Stimulated activated CD8-positive, alpha-beta memory T cell treated with anti-CD3 and anti-CD28 coated beads, Interleukin-12 subunit alpha, Interleukin-12 subunit beta, amount 100 ng/mL, for 24 hours (primary cell): ENCODE results near the gene EFCAB14.
"Not testable (repeated sequence)": the region's sequence is repeated elsewhere in the genome, so short reads cannot be mapped to it uniquely, and the experiment has no call there.

ENCODE experiments used
- DNase-seq: peaks from one replicate; pipeline ENCODE4 v3.0.0-alpha.2; 2020; ENCODE audit errors: extremely low read depth

Gene EFCAB14

DNA sequence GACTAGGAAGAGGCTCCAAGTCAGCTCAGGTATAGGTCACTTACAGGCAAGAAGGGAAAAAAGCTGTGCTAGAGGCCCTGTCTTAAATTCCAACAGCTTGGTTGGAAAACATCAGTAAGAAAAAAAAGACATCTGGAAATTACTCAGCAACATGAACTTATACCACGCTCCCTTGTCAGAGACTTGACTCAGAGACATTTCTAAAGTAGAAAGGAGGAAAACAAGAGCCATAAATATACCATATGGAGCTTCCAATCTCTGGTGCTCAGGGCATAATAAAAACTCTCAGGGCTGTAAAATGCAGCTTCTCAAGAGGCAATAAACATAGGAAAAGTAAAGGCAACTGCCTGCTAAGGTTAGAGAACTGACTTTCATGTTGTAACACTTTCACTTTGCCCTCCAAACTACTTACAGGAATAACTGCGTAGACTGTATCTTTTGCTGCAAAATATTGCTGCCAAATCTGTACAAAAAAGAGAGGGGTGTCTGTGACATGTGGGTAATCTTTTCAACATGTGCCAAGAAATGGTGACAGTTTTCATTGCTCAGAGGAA is 65.4 kb downstream of the EFCAB14 start:
- DNase-seq: no peak

DNA sequence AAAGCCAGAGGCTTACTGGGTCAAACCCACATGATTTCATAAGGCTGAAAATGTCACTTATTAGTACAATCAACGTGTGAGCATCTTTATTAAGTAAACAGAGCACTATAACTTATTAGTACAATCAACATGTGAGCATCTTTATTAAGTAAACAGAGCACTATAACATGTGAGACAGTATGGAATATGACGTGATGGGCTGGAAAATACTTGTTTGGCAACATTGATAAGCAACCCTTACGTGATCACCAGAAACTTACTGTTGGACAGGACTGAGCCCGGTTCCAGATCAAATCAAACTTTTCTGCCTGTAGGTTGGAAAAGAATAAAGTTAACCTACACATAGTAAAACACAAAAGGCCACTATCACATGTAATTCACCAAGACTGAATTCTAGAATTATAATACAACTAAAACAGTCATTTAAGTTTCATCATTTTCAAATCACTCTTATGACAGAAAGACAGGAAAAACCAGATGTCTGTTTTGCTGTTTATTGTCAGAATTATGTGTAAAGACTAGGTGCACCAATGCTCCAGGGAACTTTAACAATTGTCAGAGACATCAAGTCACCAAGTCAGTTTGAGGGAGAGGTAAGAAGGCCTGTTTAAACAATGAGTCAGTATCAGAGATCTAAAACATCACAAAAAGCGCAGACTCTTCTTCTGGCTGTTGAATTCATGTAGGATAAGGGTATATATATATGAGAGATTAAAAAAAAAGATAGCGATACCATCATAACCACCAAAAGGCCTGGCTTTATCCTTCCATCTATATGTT is 66.4 kb downstream of the EFCAB14 start:
- no peak for DNase-seq

DNA sequence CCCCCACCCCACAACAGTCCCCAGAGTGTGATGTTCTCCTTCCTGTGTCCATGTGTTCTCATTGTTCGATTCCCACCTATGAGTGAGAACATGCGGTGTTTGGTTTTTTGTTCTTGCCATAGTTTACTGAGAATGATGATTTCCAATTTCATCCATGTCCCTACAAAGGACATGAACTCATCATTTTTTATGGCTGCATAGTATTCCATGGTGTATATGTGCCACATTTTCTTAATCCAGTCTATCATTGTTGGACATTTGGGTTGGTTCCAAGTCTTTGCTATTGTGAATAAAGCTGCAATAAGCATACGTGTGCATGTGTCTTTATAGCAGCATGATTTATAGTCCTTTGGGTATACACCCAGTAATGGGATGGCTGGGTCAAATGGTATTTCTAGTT is 67.8 kb downstream of the EFCAB14 start:
- not testable (repeated sequence) for DNase-seq

DNA sequence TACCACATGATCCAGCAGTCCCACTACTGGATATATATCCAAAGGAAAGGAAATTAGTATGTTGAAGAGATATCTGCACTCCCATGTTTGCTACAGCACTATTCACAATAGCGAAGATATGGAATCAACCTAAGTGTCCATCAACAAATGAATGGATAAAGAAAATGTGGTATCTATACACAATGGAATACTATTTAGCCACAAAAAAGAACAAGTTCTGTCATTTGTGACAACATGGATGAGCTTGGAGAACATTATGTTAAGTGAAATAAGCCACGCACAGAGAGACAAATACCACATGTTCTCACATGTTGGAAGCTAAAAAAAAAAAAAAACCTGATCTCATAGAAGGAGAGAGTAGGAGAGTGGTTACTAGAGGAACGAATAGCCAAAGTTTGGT is 68.4 kb downstream of the EFCAB14 start:
- DNase-seq: no peak

DNA sequence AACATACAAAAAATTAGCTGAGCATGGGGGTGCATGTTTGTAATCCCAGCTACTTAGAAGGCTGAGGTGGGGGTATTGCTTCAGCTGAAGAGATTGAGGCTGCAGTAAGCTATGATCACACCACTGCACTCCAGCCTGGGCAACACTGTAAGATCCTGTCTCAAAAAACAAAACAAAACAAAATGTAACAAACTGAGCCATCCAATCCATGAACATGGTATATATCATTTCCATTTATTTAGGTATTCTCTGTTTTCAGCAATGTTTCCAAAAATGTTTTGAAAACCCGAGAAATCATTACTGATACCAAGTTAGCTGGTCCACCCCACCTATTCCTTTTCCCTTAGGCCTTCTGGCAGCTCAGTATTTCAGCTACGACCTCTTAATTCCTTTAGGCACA is 69.2 kb downstream of the EFCAB14 start:
- DNase-seq: no peak

DNA sequence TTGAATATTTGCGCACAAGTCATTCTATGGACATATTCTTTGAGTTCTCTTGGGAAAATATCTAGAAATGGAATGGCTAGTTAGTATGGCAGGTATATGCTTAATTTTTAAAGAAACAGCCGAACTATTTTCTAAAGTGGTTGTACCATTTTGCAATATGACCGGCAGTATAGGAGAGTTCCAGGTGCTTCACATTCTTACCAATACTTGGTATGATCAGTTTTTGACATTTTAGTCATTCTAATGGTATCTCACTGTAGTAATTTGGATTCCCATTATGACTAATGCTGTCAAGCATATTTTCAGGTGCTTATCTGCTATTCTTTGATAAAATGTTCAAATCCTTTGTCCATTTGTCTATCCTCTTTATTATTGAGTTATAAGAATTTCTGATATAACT is 71.3 kb downstream of the EFCAB14 start:
- DNase-seq: no peak

DNA sequence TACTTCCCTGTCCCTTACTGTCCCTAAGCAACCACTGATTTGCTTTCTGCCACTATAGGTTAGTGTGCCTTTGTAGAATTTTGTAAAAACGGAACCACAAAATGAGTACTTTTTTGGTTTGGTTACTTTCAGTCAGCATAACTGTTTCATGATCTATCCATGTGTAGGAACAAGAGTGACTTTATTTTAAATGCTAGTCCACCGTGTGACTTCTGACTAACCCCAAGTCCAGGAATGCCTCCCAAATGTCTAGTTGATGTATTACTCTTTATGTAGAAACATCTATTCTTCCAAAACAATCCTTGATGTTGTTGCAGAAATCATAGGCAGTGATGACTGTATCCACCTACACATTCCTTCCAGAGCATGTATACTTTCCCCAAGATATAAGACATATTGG is 72.1 kb downstream of the EFCAB14 start:
- DNase-seq: no peak

DNA sequence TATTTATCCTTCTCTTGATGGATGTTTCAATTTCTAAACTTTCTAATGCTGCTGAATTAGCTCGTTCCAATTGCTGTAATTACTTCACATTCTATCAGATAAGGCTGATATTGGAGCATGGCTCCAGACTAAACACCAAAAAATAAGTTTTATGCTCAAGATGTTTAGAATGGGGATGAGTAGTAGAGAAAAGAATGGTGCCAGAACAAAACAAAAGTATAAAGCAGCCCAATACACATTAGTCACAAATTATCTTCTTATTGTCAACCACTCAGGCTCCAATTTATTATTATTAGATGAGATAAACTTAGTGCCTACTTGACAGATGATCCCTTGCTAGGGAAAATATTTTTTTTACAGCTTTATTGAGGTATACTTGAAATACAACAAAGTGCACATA is 72.6 kb downstream of the EFCAB14 start:
- DNase-seq: no peak

DNA sequence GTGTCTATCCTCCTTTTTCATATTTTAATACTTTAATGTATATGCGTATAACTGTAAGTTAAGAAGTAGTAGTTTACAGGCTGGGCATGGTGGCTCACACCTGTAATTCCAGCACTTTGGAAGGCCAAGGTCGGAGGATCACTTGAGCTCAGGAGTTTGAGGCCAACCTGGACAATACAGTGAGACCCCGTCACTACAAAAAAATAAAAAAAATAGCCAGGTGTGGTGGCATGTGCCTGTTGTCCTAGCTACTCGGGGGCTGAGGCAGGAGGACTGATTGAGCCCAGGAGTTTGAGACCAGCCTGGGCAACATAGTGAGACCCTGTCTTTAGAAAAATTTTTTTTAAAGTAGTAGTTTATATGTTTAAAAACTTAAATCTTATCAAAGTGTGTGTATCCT is 73.1 kb downstream of the EFCAB14 start:
- no peak for DNase-seq

DNA sequence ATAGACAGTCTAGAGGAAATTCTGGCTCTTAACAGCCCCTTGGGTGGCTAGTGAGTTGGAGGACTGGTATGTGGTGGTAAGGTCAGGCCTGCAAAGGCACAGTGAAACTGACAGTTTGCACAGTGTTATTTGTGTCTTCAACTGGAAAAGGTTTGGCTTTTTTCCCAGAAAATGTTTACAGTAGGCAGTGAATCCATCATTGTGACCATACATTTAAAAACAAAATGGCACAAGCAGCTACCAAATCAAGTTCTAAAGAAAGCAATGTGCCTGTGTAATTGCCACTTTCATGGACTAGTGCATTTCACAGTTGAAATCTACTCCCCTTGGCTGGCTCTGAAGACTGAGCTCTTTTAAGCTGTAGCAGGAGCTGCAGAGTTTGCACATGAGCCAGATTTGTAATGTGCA is 75.5 kb downstream of the EFCAB14 start:
- no peak for DNase-seq

DNA sequence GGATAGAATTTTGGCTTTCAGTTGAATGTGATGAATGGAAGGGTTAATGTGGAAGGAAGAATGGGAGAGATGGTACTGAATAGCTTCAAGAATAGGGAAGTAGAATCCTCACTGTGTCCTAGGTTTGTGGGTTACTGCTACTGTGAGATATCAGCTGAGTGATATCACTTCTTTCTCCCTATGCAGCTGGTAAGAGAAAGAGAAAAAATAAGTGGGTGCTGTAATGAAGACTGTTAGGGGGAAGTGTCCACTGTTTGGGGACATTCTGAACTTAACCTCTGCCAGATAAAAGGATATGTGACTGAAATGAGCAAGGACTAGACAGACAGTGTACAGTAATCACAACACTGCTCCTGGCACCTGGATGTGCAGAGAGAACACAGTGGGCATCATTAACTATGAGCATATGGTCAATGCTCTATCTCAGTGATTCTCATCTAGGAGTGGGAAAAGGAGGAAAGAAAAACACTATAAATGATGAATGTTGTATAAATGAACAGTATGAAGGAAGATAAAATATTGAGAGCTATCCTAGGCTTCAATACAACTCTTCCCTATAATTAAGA is 76.7 kb downstream of the EFCAB14 start:
- DNase-seq: no peak

DNA sequence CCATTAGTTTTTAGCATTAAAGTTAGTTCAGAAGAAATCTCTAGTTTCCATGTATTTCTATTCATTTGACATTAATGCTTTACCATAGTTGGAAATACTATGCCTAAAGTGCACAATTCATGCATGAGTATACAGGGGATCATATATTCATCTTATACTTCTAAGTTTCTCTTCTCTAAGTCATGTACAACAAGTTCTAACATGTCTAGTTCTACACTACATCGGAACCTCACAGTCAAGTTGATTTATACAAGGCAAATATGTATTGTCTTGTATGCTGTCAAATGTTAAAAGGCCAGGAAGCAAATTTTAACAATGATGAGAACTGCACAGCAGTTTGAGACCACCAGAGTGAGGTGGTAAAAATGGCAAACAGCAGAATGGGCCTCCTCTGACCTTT is 79.4 kb downstream of the EFCAB14 start:
- no peak for DNase-seq

DNA sequence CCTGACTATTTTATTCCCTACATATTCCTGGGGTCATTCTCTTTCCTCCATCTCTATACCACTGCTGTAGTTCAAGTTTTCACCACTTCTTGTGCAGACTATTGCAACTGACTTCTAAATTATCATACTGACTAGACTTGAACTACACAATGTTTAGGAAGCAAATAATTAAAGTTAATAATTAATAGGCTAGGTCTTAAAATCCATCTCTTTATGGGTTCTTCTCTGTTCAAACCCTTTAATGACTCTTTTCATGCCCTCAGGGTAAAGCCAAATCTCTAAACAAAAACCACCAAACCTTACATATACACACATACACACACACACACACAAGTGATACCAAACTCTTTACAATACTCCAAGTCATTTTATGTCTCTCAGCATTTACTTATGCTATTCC is 80.0 kb downstream of the EFCAB14 start:
- no peak for DNase-seq

DNA sequence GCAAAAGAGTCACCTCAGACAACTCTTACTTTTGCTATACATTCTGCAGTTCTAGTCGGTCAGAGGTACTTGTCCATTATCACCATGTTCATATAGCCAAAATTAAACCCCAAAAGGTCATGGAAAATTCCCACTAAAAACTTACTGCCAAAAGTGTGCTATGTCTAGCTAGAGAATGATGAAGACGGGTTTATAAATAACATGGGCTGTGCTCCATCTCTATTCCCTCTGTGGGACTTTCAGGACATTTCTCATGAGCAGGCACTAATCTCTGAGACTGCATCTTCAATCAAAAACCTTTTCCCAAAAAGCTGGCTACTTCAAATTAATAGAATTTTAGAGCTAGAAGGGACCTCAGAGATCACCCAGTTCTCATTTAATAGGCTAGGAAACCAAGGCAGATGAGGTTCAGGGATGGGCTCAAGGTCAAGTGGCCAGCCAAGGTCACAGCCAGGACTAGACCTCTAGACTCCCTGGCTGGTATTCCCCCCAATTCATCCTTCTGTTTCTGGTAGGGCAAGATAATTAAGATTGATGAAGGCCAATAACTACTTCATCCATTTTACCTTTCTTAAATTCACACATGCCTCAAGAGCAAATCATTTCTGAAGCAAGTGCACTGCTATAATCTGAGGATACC is 81.3 kb downstream of the EFCAB14 start:
- no peak for DNase-seq

DNA sequence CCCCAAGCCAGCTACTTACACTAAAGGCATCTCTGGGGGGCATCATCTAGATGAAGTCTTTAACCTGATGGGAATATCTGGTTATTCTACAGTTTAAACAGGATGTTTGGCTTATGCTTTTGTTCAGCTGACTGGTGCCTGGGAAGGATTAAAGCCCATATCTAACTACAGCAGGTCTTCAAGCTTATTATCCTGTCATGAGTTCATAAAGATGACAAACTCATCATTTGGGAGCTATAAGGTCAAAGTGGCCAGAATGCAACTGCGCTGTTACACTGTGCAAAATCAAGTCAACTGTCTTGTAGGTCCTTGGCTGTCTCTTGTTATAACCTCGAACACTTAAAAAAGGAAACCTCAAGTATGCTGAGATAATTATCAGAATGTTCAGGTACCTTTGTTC is 83.7 kb downstream of the EFCAB14 start:
- no peak for DNase-seq

DNA sequence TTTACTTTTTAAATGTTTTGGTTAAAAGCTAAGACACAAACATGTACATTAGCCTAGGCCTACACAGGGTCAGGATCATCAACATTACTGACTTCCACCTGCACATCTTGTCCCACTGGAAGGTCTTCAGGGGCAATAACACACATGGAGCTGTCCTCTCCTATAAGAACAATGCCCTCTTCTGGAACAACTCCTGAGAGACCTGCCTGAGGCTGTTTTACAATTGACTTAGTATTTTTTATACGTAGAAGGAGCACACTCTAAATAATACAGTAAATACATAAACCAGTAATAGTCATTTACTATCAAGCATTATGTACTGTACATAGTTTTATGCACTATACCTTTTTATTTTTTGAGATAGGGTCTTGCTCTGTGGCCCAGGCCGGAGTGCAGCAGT is 88.2 kb downstream of the EFCAB14 start:
- no peak for DNase-seq
